ENCODE data around the gene GAMT.

DNA sequence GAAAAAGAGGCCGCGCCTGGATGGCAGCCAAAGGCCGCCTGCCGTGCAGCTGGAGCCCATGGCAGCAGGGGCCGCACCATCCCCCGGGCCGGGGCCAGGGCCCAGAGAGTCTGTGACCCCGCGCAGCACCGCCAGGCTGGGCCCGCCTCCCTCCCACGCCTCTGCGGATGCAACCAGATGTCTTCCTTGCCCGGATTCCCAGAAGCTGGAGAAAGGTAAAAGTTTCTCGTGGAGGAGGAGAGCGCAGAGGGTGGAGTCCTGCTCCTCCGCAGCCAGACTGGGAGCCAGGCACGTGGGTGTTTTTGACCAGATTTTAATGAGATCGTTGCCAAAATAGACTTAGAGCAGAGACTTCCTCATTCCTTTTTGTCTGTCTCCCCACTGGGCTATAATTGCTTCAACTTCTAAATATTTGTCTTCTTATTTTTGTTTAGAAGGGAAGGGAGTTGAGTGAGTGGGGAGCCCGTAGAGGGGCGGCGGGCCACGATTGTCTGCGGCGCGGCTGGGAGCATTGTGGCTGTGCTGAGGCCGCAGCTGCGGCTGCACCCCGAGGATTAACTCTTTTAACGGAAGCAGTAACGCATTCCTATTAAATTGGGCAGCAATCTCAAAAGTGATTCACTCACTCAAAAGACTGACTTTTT lies 40.4 kb downstream of the GAMT start:
- no peak for TF ChIP-seq POLR2A (IDR thresholded peaks at IDR 0.05)
- TF ChIP-seq, protein P1, sequence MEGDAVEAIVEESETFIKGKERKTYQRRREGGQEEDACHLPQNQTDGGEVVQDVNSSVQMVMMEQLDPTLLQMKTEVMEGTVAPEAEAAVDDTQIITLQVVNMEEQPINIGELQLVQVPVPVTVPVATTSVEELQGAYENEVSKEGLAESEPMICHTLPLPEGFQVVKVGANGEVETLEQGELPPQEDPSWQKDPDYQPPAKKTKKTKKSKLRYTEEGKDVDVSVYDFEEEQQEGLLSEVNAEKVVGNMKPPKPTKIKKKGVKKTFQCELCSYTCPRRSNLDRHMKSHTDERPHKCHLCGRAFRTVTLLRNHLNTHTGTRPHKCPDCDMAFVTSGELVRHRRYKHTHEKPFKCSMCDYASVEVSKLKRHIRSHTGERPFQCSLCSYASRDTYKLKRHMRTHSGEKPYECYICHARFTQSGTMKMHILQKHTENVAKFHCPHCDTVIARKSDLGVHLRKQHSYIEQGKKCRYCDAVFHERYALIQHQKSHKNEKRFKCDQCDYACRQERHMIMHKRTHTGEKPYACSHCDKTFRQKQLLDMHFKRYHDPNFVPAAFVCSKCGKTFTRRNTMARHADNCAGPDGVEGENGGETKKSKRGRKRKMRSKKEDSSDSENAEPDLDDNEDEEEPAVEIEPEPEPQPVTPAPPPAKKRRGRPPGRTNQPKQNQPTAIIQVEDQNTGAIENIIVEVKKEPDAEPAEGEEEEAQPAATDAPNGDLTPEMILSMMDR (IDR thresholded peaks at IDR 0.05): no peak
